Ishikawa (cell line): ENCODE measurements around the gene SLC27A1.

ENCODE experiments used
- CEBPB ChIP-seq: IDR thresholded peaks from 2 replicates; pipeline ENCODE4 v1.6.1; 2012
- CREB1 ChIP-seq: IDR thresholded peaks from 2 replicates; pipeline ENCODE4 v1.6.1; 2012; ENCODE audit warnings: low read depth
- EGR1 ChIP-seq: IDR thresholded peaks from 2 replicates; pipeline ENCODE4 v1.6.1; 2012
- EP300 ChIP-seq: IDR thresholded peaks from 2 replicates; pipeline ENCODE4 v1.6.1; 2012; ENCODE audit warnings: borderline replicate concordance
- FOXM1 ChIP-seq: IDR thresholded peaks from 2 replicates; pipeline ENCODE4 v1.6.1; 2012; ENCODE audit warnings: low read depth, borderline replicate concordance
- MAX ChIP-seq: IDR thresholded peaks from 2 replicates; pipeline ENCODE4 v1.6.1; 2012
- NFIC ChIP-seq: IDR thresholded peaks from 2 replicates; pipeline ENCODE4 v1.6.1; 2012
- RAD21 ChIP-seq: IDR thresholded peaks from 2 replicates; pipeline ENCODE4 v1.6.1; 2012; ENCODE audit warnings: low read depth
- REST ChIP-seq: IDR thresholded peaks from 2 replicates; pipeline ENCODE4 v1.6.1; 2012; ENCODE audit warnings: low read depth, mild to moderate bottlenecking
- TAF1 ChIP-seq: IDR thresholded peaks from 2 replicates; pipeline ENCODE4 v1.6.1; 2012; ENCODE audit warnings: low read depth, mild to moderate bottlenecking
- TCF12 ChIP-seq: IDR thresholded peaks from 2 replicates; pipeline ENCODE4 v1.6.1; 2012; ENCODE audit warnings: low read depth
- TEAD4 ChIP-seq: IDR thresholded peaks from 2 replicates; pipeline ENCODE4 v1.6.1; 2012
- YY1 ChIP-seq: IDR thresholded peaks from 2 replicates; pipeline ENCODE4 v1.6.1; 2012; ENCODE audit warnings: low read depth
- ZBTB7A ChIP-seq: IDR thresholded peaks from 2 replicates; pipeline ENCODE4 v1.6.1; 2012; ENCODE audit warnings: low read depth
- TF ChIP-seq, protein P1 (sequence below): IDR thresholded peaks from 2 replicates; pipeline ENCODE4 v1.6.1; 2012

SLC27A1 gene

DNA sequence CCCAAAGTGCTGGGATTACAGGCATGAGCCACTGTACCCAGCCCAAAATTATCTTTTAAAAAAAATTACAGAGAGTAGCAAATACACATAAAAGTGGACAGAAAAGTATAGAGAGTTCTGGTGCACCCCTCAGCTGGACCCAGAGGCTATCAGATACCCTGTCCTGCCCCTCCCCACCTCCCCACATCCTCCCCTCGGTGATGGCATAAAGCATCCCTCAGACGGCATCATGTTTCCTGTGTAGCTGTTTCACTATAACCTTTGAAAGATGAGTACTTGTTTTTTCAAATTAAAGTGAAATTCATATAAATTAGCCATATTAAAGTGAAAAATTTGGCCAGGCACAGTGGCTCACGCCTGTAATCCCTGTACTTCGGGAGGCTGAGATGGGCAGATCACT, 20.1 kb downstream of the SLC27A1 start:
- TF ChIP-seq FOXM1 (no peak), MAX (no peak), RAD21 (no peak), REST (no peak), ZBTB7A (no peak), TCF12 (no peak), TEAD4 (no peak), EP300 (no peak), CEBPB (no peak), NFIC (no peak), CREB1 (no peak), EGR1 (no peak), TAF1 (no peak), YY1 (no peak)
- TF ChIP-seq, protein P1, sequence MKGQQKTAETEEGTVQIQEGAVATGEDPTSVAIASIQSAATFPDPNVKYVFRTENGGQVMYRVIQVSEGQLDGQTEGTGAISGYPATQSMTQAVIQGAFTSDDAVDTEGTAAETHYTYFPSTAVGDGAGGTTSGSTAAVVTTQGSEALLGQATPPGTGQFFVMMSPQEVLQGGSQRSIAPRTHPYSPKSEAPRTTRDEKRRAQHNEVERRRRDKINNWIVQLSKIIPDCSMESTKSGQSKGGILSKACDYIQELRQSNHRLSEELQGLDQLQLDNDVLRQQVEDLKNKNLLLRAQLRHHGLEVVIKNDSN: no peak

DNA sequence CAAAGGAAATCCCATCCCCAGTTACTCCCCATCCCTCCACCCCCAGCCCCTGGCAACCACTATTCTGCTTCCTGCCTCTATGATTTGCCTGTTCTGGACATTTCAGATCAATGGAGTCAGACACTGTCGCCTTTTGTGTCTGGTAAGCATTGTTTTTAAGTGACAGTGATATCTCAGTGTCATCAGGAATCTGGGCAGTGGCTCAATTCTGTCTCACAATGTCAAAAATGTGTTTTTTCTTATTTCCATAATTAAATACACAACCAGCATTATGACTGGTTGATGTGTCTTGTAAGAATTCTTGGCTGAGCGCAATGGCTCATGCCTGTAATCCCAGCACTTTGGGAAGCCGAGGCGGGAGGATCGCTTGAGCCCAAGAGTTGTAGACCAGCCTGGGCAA, 21.0 kb downstream of the SLC27A1 start:
- no peak for TF ChIP-seq EP300
- no peak for TF ChIP-seq MAX
- no peak for TF ChIP-seq EGR1
- TF ChIP-seq CREB1: no peak
- TF ChIP-seq, protein P1: no peak
- no peak for TF ChIP-seq TCF12
- TF ChIP-seq YY1: no peak
- TF ChIP-seq TEAD4: no peak
- TF ChIP-seq CEBPB: no peak
- no peak for TF ChIP-seq REST
- TF ChIP-seq NFIC: no peak
- TF ChIP-seq ZBTB7A: no peak
- TF ChIP-seq FOXM1: no peak
- no peak for TF ChIP-seq RAD21

- TF ChIP-seq FOXM1 (no peak), MAX (no peak), EP300 (no peak), CEBPB (no peak), TCF12 (no peak), REST (no peak), TAF1 (no peak), EGR1 (no peak), RAD21 (no peak), NFIC (no peak), TEAD4 (no peak), YY1 (no peak), CREB1 (no peak), ZBTB7A (no peak)
- TF ChIP-seq, protein P1: no peak
Measured at GRCh38 chr19:17495639-17496296, 25.4 kb downstream of the SLC27A1 start.
